Effector memory CD4-positive, alpha-beta T cell (primary cell): ENCODE measurements around the gene MEIKIN.

Experiments used
- DNase-seq, 3 donors: peaks; one replicate each; pipeline ENCODE4 v3.0.0-alpha.2; 2020
- H3K27ac ChIP-seq: 2 replicates; pipeline ENCODE4 v1.7.0; 2013; ENCODE audit warnings: mild to moderate bottlenecking, low read length, moderate library complexity; ENCODE audit not compliant: insufficient read depth, poor library complexity, severe bottlenecking
- H3K27me3 ChIP-seq: replicated peaks from 2 replicates; pipeline ENCODE4 v1.7.0; 2013; ENCODE audit warnings: mild to moderate bottlenecking, low read length; ENCODE audit not compliant: insufficient read depth, control insufficient read depth, poor library complexity, severe bottlenecking
- H3K36me3 ChIP-seq: 2 replicates; pipeline ENCODE4 v1.7.0; 2013; ENCODE audit warnings: mild to moderate bottlenecking, low read length, moderate library complexity; ENCODE audit not compliant: control insufficient read depth, insufficient read depth
- H3K4me1 ChIP-seq: 2 replicates; pipeline ENCODE4 v1.7.0; 2013; ENCODE audit warnings: low read length, mild to moderate bottlenecking; ENCODE audit not compliant: control insufficient read depth, insufficient read depth, poor library complexity, severe bottlenecking
- H3K4me3 ChIP-seq: 2 replicates; pipeline ENCODE4 v1.7.0; 2013; ENCODE audit warnings: low read length, low read depth, mild to moderate bottlenecking; ENCODE audit not compliant: insufficient read depth, poor library complexity, severe bottlenecking
- H3K9me3 ChIP-seq: 2 replicates; pipeline ENCODE4 v1.7.0; 2013; ENCODE audit warnings: mild to moderate bottlenecking, low read length, moderate library complexity; ENCODE audit not compliant: control insufficient read depth

The MEIKIN gene

GRCh38 chr5:131974622-131974955, 29.1 kb upstream of the MEIKIN start:
- Histone ChIP-seq H3K9me3 (no peaks in the 10 kb centered on the region), H3K4me3 (peak overlapping the region; percentile 47), H3K27ac (peak overlapping the region; percentile 46), H3K27me3 (no peaks in the 10 kb centered on the region), H3K36me3 (peaks cover 5% of the 10 kb centered on the region), H3K4me1 (peaks cover 29% of the 10 kb centered on the region)
- no peak for DNase-seq

DNA sequence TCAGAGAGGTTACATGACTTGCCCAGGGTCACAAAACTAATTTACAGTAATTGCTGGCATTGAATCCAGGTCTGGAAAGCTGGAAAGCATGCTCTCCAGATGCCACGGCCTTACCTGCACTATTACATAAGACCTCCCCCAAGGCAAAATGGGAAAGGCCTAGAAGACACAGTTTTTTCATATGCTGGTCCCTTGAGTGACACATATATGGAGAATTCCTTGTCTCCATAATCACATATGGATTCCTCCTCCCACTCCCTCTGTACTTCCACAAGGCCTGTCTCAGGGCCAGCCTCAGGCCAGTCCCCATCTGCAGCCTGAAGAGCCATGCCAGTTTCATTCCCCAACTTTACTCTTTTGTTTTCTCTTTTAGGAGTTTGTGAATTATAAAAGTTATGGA, 28.6 kb upstream of the MEIKIN start:
- no peak for DNase-seq
- peaks cover 29% of the 10 kb centered on the region for H3K4me1 ChIP-seq
- no peaks in the 10 kb centered on the region for H3K27me3 ChIP-seq
- peak overlapping the region; percentile 47 for H3K4me3 ChIP-seq
- H3K9me3 ChIP-seq, result no peaks in the 10 kb centered on the region
- peak overlapping the region; percentile 38 for H3K27ac ChIP-seq
- H3K36me3 ChIP-seq, result peaks cover 6% of the 10 kb centered on the region

GRCh38 chr5:131973089-131973712, 27.7 kb upstream of the MEIKIN start:
- Histone ChIP-seq H3K27me3 (no peaks in the 10 kb centered on the region), H3K36me3 (peaks cover 6% of the 10 kb centered on the region), H3K4me3 (no peak overlapping the region), H3K9me3 (no peaks in the 10 kb centered on the region), H3K4me1 (peaks cover 29% of the 10 kb centered on the region), H3K27ac (no peak overlapping the region)
- no peak for DNase-seq

DNA sequence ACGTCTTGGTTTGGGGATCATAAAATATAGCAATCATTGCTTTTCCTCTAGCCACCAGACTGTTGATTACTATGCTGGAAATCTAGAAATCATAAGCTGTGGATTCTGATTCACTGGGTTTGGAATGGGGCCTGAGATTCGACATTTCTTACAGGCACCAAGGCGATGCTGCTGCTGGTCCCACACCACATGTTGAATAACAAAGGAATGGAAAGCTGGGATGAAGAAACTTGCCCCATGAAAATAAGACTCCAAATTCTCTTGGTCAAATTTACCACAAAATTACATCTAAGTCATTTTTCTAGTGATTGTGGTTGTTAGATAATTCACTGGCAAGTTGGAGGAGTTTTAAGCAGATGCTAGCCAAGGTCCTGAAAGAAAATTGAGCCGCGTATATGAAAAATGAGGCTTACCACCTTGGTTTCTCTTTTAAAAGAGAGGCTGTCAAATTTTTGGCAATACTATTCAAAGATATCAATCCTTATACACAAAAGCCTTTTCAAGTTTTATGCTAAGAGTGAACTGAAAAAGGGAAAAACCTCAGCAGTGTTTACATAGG, 23.0 kb upstream of the MEIKIN start:
- DNase-seq, result no peak
- Histone ChIP-seq H3K4me3 (no peak overlapping the region), H3K36me3 (peaks cover 29% of the 10 kb centered on the region), H3K27me3 (no peaks in the 10 kb centered on the region), H3K4me1 (no peaks in the 10 kb centered on the region), H3K27ac (no peak overlapping the region), H3K9me3 (no peaks in the 10 kb centered on the region)

- Histone ChIP-seq H3K9me3 (no peaks in the 10 kb centered on the region), H3K27ac (no peak overlapping the region), H3K4me3 (no peak overlapping the region)
These were observed 21.1 kb upstream of the MEIKIN start for GRCh38 chr5:131966551-131966950.

DNA sequence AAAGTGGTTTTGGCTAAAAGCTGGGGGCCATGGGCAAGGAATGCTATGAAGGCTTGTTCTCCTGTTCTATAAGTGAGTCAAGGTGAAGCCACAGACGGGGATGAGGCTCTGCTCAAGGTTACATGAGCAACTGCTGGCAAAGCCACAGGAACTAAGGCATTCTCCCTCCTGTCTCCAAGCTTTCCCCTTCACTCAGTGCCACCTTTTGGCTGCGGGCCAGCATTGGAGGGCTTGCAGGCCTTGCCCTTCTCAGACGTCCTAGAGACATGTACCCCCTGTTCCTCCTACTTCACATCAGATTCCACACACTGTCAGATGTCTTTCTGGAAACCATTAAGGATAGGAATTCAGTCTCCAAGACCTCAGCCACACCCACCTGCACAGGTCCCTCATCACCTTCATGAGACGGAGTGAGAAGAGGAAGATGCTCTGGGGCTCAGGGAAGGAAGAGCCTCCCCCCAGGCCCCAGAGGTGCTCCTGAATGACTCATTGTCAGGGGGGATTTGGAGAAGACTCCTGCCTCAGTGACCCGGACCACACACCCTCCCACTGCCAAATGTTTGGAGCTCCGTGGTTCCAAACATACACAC, 20.5 kb upstream of the MEIKIN start:
- H3K36me3 ChIP-seq, result peaks cover 29% of the 10 kb centered on the region
- no peak for DNase-seq

More at GRCh38 chr5:131966551-131966950, 21.1 kb upstream of the MEIKIN start:
- H3K27me3 ChIP-seq, result no peaks in the 10 kb centered on the region
- DNase-seq, result no peak
- H3K36me3 ChIP-seq, result peaks cover 29% of the 10 kb centered on the region
- H3K4me1 ChIP-seq, result no peaks in the 10 kb centered on the region

DNA sequence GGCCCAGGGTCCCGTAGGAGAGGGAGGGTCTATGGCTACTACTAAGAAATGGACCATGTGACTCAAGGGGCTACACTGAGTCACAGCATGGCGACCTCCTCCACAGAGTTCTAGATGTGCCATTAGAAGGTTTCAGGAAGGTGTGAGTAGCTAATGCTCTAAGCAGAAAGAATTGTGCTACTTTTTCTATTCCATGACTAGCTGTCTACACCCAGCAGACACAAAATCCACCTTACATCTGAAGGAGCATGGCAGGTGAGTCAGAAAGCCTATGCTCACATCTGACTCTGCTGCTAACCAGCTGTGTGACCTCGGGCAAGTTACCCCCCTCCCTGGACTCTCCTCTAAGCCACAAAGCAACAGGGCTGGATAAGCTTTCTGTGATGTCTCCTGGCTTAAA, 14.4 kb upstream of the MEIKIN start:
- Histone ChIP-seq H3K27ac (no peak overlapping the region), H3K27me3 (no peaks in the 10 kb centered on the region)
- DNase-seq, result no peak

More for the DNA sequence above, 20.5 kb upstream of the MEIKIN start:
- Histone ChIP-seq H3K4me3 (no peak overlapping the region), H3K27me3 (no peaks in the 10 kb centered on the region), H3K27ac (no peak overlapping the region), H3K9me3 (no peaks in the 10 kb centered on the region), H3K4me1 (no peaks in the 10 kb centered on the region)

GRCh38 chr5:131959136-131959535, 13.7 kb upstream of the MEIKIN start:
- no peak for DNase-seq
- H3K4me3 ChIP-seq, result no peak overlapping the region
- no peaks in the 10 kb centered on the region for H3K27me3 ChIP-seq
- no peak overlapping the region for H3K27ac ChIP-seq
- H3K9me3 ChIP-seq, result no peaks in the 10 kb centered on the region
- H3K36me3 ChIP-seq, result peaks cover 14% of the 10 kb centered on the region
- no peaks in the 10 kb centered on the region for H3K4me1 ChIP-seq

More for the DNA sequence above, 14.4 kb upstream of the MEIKIN start:
- H3K4me3 ChIP-seq, result no peak overlapping the region
- no peaks in the 10 kb centered on the region for H3K9me3 ChIP-seq
- no peaks in the 10 kb centered on the region for H3K4me1 ChIP-seq
- peaks cover 14% of the 10 kb centered on the region for H3K36me3 ChIP-seq

DNA sequence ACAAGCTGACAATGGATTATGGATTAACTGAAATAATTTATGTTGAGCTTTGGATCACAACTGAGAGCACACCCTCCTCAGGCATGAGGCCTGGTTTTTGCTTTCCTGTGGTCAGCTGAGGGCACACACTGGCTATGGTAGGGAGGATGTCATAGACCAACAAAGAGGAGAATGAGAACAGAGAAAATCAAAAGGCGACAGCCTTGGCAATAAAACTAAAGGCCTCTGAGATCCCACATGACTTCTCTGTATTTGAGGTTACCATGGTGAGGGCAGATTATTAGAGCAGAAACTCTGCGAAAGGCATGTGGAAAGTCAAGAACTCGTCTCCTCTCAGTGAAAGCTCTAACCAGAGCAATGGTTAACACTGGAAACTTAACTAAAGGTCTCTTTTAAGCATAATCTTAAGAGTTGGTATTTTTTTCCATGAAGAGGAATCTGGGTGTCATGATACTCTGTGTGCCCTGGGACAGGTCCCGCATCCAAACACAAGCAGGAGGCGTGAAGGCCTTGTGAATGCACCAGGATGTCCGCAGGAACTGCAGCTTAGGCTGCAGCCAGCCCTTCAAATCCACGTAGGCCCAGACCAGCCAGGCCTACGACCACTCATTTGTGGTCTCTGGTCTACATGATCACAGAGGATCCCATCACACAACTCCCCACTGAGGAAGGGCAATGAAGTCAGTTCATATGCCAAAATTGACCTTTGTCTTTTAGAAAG, 12.4 kb upstream of the MEIKIN start:
- DNase-seq, result no peak
- Histone ChIP-seq H3K4me1 (no peaks in the 10 kb centered on the region), H3K27me3 (no peaks in the 10 kb centered on the region), H3K9me3 (no peaks in the 10 kb centered on the region), H3K27ac (no peak overlapping the region), H3K36me3 (peaks cover 16% of the 10 kb centered on the region), H3K4me3 (no peak overlapping the region)

- no peak for DNase-seq
These were observed 8.5 kb upstream of the MEIKIN start for GRCh38 chr5:131953969-131954368.

More at GRCh38 chr5:131953969-131954368, 8.5 kb upstream of the MEIKIN start:
- Histone ChIP-seq H3K27me3 (no peaks in the 10 kb centered on the region), H3K4me1 (no peaks in the 10 kb centered on the region), H3K4me3 (no peak overlapping the region), H3K36me3 (peaks cover 12% of the 10 kb centered on the region), H3K9me3 (no peaks in the 10 kb centered on the region), H3K27ac (no peak overlapping the region)
